K562 (cell line): ENCODE data around the gene NT5DC2. TPM values are rescaled to one million over a fixed set of nuclear protein-coding genes. Genes with fewer than 3 reads are reported as not detected.

Experiments
- ATAC-seq: fragments of 200-7000 bp; cut with Tn5 transposase; 3 replicates; pipeline ENCODE4 v1.9.1; 2020; ENCODE audit warnings: moderate library complexity
- BruUV-seq: library from RNA; stranded (reverse); fragments of 400-500 nt; replicated peaks from 2 replicates; lab custom pipeline; 2021; lab: Mats Ljungman, UMichigan
- CTCF ChIA-PET: fragments of 300-600 bp; formaldehyde crosslinking; extraction: SDS; loops from one replicate; lab custom pipeline; 2021; ENCODE audit warnings: low intra/inter-chr PET ratio; lab: Yijun Ruan, JAX
- POLR2A ChIA-PET: fragments of 300-600, 350-650 bp; sonication (Branson Sonifier 250); formaldehyde crosslinking; extraction: SDS; loops from one replicate; lab custom pipeline; 2021; ENCODE audit warnings: antibody characterized with exemption, inconsistent platforms; lab: Yijun Ruan, JAX
- DNase-seq, 4 experiments: peaks; one replicate each; pipeline versions ENCODE4 v3.0.0 to v3.0.0-alpha.2; 2011 to 2018; ENCODE audit warnings: low spot score in 3 of 4, mixed read lengths in 3 of 4; ENCODE audit errors: extremely low read depth in 1 of 4
- FAIRE-seq: peaks from 2 replicates; lab custom pipeline; 2011; peaks lifted over from hg19 to GRCh38; lab: Jason Lieb, UNC
- H2AFZ ChIP-seq: 2 replicates; pipeline ENCODE4 v1.6.0; 2011; ENCODE audit warnings: low read depth, low read length, control low read depth, inconsistent platforms
- H3K27ac ChIP-seq: fragments of 200-600 bp; 3 replicates; pipeline ENCODE4 v1.8.0; 2011; ENCODE audit warnings: low read depth, mild to moderate bottlenecking, control low read depth, inconsistent platforms, low read length, moderate library complexity, mixed read lengths; ENCODE audit errors: extremely low read depth
- H3K27me3 ChIP-seq, 2 experiments: fragments of 300-600 bp in 1 of 2; 2 replicates in 1 of 2; 3 replicates in 1 of 2; pipeline versions ENCODE4 v1.6.0 to v1.8.0; 2011; ENCODE audit warnings: inconsistent platforms in 2 of 2, low read length in 2 of 2, mild to moderate bottlenecking in 1 of 2, mixed read lengths in 1 of 2, moderate library complexity in 1 of 2; ENCODE audit not compliant: control insufficient read depth in 2 of 2, insufficient read depth in 2 of 2
- H3K36me3 ChIP-seq: fragments of 300-600 bp; 3 replicates; pipeline ENCODE4 v1.8.0; 2011; ENCODE audit warnings: mild to moderate bottlenecking, low read length, inconsistent platforms; ENCODE audit not compliant: control insufficient read depth, insufficient read depth
- H3K4me1 ChIP-seq, 2 experiments: fragments of 200-600 bp in 1 of 2; replicated peaks in 1 of 2; 2 replicates in 1 of 2; 3 replicates in 1 of 2; pipeline versions ENCODE4 v1.5.1 to v1.8.0; 2011; ENCODE audit warnings: inconsistent platforms in 2 of 2, low read length in 2 of 2, mild to moderate bottlenecking in 1 of 2, mixed read lengths in 1 of 2, moderate library complexity in 1 of 2; ENCODE audit not compliant: control insufficient read depth in 2 of 2, insufficient read depth in 2 of 2
- H3K4me2 ChIP-seq: 2 replicates; pipeline ENCODE4 v1.6.1; 2011; ENCODE audit warnings: low read length, control low read depth, inconsistent platforms, mixed read lengths; ENCODE audit not compliant: insufficient read depth
- H3K4me3 ChIP-seq: fragments of 200-600 bp; sonication (generic), shearing (Covaris generic); 2 replicates; pipeline ENCODE4 v1.5.1; 2016; ENCODE audit warnings: control low read depth, inconsistent platforms
- H3K79me2 ChIP-seq: fragments of 200-600 bp; 3 replicates; pipeline ENCODE4 v1.8.0; 2011; ENCODE audit warnings: low read length, inconsistent platforms; ENCODE audit not compliant: control insufficient read depth, insufficient read depth
- H3K9ac ChIP-seq, 2 experiments: 2 replicates each; pipeline versions ENCODE4 v1.6.0 to v1.6.1; 2011; ENCODE audit warnings: low read depth in 2 of 2, low read length in 2 of 2, control low read depth in 1 of 2, inconsistent platforms in 1 of 2, mild to moderate bottlenecking in 1 of 2, mixed read lengths in 1 of 2; ENCODE audit not compliant: insufficient read depth in 1 of 2
- H3K9me1 ChIP-seq: one replicate; pipeline ENCODE4 v1.6.0; 2011; ENCODE audit warnings: inconsistent platforms, mild to moderate bottlenecking, low read length, moderate library complexity; ENCODE audit not compliant: control insufficient read depth, insufficient read depth
- H3K9me3 ChIP-seq: replicated peaks from 2 replicates; pipeline ENCODE4 v1.5.1; 2011; ENCODE audit warnings: low read depth, low read length, inconsistent platforms; ENCODE audit not compliant: control insufficient read depth, insufficient read depth
- H4K20me1 ChIP-seq: replicated peaks from 2 replicates; pipeline ENCODE4 v1.6.1; 2011; ENCODE audit warnings: low read length, inconsistent platforms, mixed read lengths; ENCODE audit not compliant: control insufficient read depth, insufficient read depth
- ATF7 ChIP-seq: fragments of 450-650 bp; IDR thresholded peaks from 2 replicates; pipeline ENCODE4 v1.7.1; 2014; ENCODE audit warnings: mild to moderate bottlenecking, moderate library complexity
- BCLAF1 ChIP-seq, 2 experiments: fragments of 450-650 bp in 1 of 2; IDR thresholded peaks; 2 replicates each; pipeline ENCODE4 v1.6.1; 2011 to 2017; ENCODE audit warnings: low read depth in 2 of 2, antibody characterized with exemption in 1 of 2, borderline replicate concordance in 1 of 2, low read length in 1 of 2, mild to moderate bottlenecking in 1 of 2, mixed read lengths in 1 of 2; ENCODE audit not compliant: control insufficient read depth in 1 of 2
- FOXP1 ChIP-seq: sonication (generic); formaldehyde crosslinking; IDR thresholded peaks from 2 replicates; pipeline ENCODE4 v1.8.0; 2022; ENCODE audit warnings: mild to moderate bottlenecking, missing genetic modification reagents
- HDAC6 ChIP-seq: IDR thresholded peaks from 2 replicates; pipeline ENCODE4 v1.6.1; 2012; ENCODE audit warnings: low read depth, mild to moderate bottlenecking, control low read depth, inconsistent platforms, low read length, moderate library complexity
- PRMT5 ChIP-seq: sonication (generic); formaldehyde crosslinking; IDR thresholded peaks from 2 replicates; pipeline ENCODE4 v1.5.0; 2020; ENCODE audit warnings: missing genetic modification reagents
- ZFP1 ChIP-seq: fragments of 450-650 bp; formaldehyde crosslinking; IDR thresholded peaks from 2 replicates; pipeline ENCODE4 v1.4.0; 2020; ENCODE audit warnings: mild to moderate bottlenecking, mixed read lengths
- WGBS: fragments of 100-300 bp; shearing (Covaris generic); methylation state at CpG from one replicate; pipeline ENCODE4 v1.1.6; 2016; ENCODE audit warnings: low coverage, mixed read lengths; ENCODE audit not compliant: insufficient coverage; ENCODE audit errors: missing lambda C conversion rate; 5-methylcytosine and 5-hydroxymethylcytosine counted together
- in situ Hi-C: fragments of 300-500 bp; cut with MboI; formaldehyde crosslinking; loops from 4 replicates; pipeline ENCODE4 v1.15.0; 2018; ENCODE audit warnings: inconsistent platforms, mixed read lengths
- intact Hi-C: fragments of 100-400 bp; cut with micrococcal nuclease; formaldehyde crosslinking; loops from 2 replicates; pipeline ENCODE4 v1.14.2; 2022
- polyA plus RNA-seq, 8 experiments: library from polyadenylated mRNA; depleted of rRNA in 4 of 8; stranded (reverse) in 5 of 8; unstranded in 3 of 8; fragments of >200 nt; fragmentation: Nextera tagmentation in 2 of 8; fragmentation: Illumina TruSeq in 1 of 8; extraction: Ambion mirVana in 2 of 8; extraction: Trizol in 1 of 8; gene quantifications; 2 replicates each; pipeline versions ENCODE4 v1.2.1 to v1.2.3, GENCODE V29; 2011 to 2014; ENCODE audit warnings: inconsistent platforms in 1 of 8, missing spikeins in 1 of 8
- total RNA-seq, 7 experiments: library from RNA; depleted of rRNA in 6 of 7; stranded (reverse); fragments of >200 nt in 6 of 7; fragmentation: Illumina TruSeq in 2 of 7; extraction: Trizol in 2 of 7; gene quantifications; 2 replicates each; pipeline versions ENCODE4 v1.2.1 to v1.2.3, GENCODE V29; 2011 to 2021; ENCODE audit warnings: low replicate concordance in 1 of 7

The NT5DC2 gene
- total and polyA plus RNA-seq, 9 of the 15 experiments (the other 6 are each of a cell fraction or from before 2014, with no cell fraction given), result 25.6 to 168 (median 122) TPM

DNA sequence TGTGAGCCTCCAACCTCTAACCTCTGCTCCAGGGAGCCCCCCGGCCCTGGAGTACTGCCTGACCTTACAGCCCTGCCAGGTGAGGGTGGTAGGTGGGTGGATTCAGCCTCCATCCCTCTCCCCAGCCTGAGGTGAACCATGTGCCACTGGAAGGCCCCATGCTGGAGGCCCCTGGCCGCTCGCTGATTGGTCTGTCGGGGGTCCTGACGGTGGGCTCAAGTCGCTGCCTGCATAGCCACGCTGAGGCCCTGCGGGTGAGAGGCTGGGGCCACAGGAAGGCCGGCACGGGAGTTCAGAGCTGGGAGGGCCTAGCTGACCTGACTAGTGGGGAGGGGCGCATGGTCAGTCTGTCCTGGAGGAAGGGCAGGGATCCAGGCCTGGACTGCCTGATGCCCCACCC, 19.1 kb downstream of the NT5DC2 start:
- Histone ChIP-seq H3K9me3 (no peaks in the 10 kb centered on the region), H3K4me1 (peaks cover 12 to 57% of the 10 kb centered on the region in 2 experiments; a peak in 4 of 5 replicates), H3K4me2 (no peak overlapping the region), H3K36me3 (no peaks in the 10 kb centered on the region), H3K9me1 (no peaks in the 10 kb centered on the region), H2AFZ (no peak overlapping the region), H3K4me3 (no peak overlapping the region), H3K9ac (peak overlapping the region in 1 of 2 experiments; percentile 26; a peak in 1 of 4 replicates), H4K20me1 (no peaks in the 10 kb centered on the region), H3K79me2 (no peaks in the 10 kb centered on the region), H3K27me3 (peaks cover 0 to 36% of the 10 kb centered on the region in 2 experiments; a peak in 2 of 5 replicates), H3K27ac (no peak overlapping the region)
- DNase-seq (no peak), ATAC-seq (no peak), FAIRE-seq (no peak)
- BruUV-seq, result no TSS peak
- 32% methylated on average over 5 of the region's 11 CpGs for WGBS
- ChIA-PET POLR2A (interaction anchor here (0.6 kb wide), 1 partner anchor 45 kb away, joined by 3 read pairs; no protein-coding TSS in a partner anchor), CTCF (no interaction called here)
- TF ChIP-seq HDAC6, result no peak
- TF ChIP-seq ZFP1, result no peak
- in situ Hi-C loops (no loop called here), intact Hi-C loops (no loop called here)

- Histone ChIP-seq H3K4me3 (no peak overlapping the region), H3K9ac (no peak overlapping the region), H3K9me3 (no peaks in the 10 kb centered on the region), H3K27me3 (peaks cover 0 to 37% of the 10 kb centered on the region in 2 experiments; a peak in 2 of 5 replicates), H3K4me1 (peaks cover 5 to 44% of the 10 kb centered on the region in 2 experiments; a peak in 4 of 5 replicates), H4K20me1 (no peaks in the 10 kb centered on the region), H2AFZ (no peak overlapping the region), H3K36me3 (no peaks in the 10 kb centered on the region), H3K9me1 (no peaks in the 10 kb centered on the region), H3K27ac (no peak overlapping the region), H3K4me2 (no peak overlapping the region), H3K79me2 (no peaks in the 10 kb centered on the region)
- in situ Hi-C loops, result no loop called here
- CTCF ChIA-PET, result no interaction called here
- POLR2A ChIA-PET, result interaction anchor here (0.6 to 1.0 kb wide), 2 partner anchors 17 to 24 kb away, joined by 3 read pairs; no protein-coding TSS in a partner anchor
- ATAC-seq, result no peak
- no peak for DNase-seq
- intact Hi-C loops, result no loop called here
- no peak for FAIRE-seq
- TF ChIP-seq PRMT5 (CRISPR knock-in tag), result no peak
- TF ChIP-seq ATF7, result no peak
- TF ChIP-seq BCLAF1 (IDR thresholded peaks at IDR 0.05; ENCODE audit: borderline replicate concordance in 1 of 2, control insufficient read depth in 1 of 2, low read depth in 2 of 2, low read length in 1 of 2), result no peak
- no peak for TF ChIP-seq FOXP1
- 14% methylated on average over 6 of the region's 7 CpGs for whole genome bisulfite sequencing
- BruUV-seq, result no TSS peak
These were observed 20.4 kb downstream of the NT5DC2 start for GRCh38 chr3:52513281-52513680.
